NCI-H1092 treated with DMSO at 0.1 percent for 48 hours (cell line): Measurements from ENCODE around the gene CRYGC.
A peak's percentile ranks its signal among the peaks of the same experiment; 100 is the strongest.
"Not testable (repeated sequence)": the region's sequence is repeated elsewhere in the genome, so short reads cannot be mapped to it uniquely, and the experiment has no call there.

Experiments
- DNase-seq: peaks from one replicate; lab custom pipeline; 2025; lab: John Stamatoyannopoulos, UW

CRYGC gene, protein sequence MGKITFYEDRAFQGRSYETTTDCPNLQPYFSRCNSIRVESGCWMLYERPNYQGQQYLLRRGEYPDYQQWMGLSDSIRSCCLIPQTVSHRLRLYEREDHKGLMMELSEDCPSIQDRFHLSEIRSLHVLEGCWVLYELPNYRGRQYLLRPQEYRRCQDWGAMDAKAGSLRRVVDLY

DNA sequence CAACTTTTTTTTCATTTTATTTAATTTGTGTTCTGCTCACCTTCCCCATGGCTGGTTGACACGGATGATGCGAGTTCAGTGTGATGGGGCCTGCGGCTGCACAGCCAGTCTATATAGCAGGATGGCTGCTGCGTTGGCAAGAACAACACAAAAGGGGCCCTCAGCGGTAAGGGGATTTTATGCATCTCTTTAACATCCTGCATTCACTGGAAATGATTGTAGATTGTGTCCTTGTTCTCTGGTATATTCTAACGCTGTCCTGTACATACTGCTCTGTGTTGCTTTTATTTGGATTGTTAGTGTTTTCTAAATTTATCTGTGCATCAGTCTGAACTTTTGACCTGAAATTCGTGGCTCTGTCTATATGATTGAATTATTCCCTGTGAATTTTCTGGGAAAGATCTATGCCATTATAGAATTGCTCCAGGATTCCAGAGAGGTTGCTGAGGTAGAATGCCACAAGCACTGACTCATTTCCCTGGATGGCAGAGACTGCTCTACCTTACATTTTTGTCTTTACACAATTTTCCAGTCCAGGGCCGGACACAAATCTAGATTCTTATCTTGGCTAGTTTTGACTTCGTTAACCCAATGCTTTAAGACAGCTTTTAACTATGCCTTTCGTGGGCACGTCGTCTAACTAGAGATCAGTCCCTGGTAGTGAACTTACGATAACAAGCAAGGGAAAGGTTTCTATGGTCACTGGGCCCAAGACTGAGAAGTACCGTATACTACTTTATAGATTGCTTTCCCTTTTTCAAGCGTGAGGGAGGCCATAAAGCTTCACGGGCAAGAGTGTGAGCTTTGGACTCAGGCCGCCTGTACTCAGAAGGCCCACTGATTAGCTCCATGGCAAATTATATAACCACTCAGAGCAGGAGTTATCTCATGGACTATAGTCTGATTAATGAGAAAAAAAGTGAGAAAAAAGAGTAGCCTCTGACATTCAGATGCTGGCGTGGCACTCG, at the start of gene CRYGC:
Gene CRYGC (minus strand): TSS at position 85 of the 968 bp plus-strand sequence. CDS start 36 bp downstream, at position 49.
- no peak for DNase-seq

DNA sequence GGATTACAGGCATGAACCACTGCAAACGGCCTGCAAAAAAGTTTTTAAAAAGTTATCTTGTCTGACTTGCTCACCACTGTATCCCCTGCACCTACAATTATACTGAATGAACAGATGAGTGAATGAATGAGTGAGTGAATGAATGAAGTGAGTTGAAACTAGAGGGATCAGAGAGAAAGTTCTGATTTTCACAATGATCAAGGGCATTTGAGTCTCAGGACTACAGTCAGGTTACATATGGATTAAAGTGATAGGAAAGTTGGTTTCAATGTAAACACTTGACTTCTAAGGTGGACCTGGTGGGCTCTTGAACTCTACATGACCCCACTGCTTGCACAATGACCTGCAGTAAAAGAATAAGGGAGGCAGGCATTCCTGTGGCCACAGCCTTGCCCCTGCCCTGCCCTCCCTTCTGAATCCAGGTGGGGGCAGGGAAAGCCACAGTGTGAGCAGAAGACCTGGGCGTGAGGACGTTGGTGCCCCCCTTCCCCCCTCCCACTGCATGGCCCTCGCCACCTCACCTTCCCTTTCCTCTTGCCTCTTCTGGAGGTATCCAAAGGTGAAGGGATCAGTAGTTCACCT, 49.5 kb upstream of the CRYGC start:
- no peak for DNase-seq

DNA sequence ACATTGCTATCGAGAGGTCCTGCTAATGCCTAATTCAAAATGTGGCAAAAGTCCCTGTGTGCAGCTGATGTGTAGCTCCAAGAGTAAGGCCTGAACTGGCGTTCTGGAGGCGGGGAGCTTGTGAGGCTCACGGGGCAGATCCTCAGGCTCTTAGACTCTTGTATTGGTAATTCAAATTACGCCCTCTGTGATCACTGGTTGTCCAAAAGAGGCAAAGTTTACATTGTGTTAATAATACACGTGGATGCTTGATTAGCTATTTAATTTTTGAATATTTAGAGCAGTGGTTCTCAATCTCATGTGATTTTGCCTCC, 46.2 kb upstream of the CRYGC start:
- DNase-seq, result no peak

DNA sequence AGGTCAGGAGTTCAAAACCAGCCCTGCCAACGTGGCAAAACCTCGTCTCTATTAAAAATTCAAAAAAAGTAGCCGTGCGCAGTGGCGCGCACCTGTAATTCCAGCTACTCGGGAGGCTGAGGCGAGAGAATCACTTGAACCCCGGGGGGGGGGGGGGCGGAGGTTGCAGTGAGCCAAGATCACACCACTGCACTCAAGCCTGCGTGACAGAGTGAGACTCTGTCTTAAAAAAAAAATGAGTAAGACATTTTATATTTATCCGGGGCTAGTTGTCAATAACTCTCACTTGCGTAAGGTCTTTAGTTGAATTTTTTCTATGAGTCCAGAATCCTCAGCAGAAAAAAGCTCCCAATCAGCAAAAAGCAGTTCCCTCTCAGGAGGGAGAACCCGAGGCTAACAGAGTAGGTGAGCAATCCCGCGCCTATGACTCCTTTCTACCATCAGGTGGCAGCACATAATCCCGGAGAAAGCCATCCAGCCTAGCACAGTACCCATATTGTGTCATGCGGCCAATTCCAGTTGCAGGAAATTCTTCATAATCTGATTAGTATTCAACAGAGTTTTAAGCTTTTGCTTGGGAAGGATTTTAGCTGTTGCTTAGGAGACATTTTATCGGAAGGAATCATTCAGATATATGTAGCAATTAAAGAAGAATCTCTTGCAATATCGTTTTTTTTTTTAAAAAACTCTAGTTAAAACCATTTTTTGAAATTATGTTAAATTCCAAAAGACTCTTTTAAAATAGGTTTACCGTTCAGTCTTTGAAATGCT, 45.6 kb upstream of the CRYGC start:
- DNase-seq, result peak; percentile 67

DNA sequence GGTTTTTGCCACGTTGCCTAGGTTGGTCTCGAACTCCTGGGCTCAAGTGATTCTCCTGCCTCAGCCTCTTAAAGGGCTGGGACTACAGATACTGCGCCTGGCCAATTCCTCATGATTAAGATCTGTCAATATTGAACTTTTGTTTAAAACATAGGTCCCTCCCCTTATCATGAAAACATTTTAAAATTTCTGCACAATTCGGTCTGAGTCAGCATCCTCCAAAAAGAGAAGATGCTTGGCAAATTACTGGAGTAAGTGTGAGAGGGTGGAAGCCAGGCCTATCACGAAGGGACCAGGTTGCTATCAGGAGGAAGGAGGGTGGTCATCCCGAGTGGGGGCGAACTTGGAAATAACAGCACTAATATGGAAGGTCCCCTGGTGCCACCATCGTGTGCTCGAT, 44.5 kb upstream of the CRYGC start:
- no peak for DNase-seq

DNA sequence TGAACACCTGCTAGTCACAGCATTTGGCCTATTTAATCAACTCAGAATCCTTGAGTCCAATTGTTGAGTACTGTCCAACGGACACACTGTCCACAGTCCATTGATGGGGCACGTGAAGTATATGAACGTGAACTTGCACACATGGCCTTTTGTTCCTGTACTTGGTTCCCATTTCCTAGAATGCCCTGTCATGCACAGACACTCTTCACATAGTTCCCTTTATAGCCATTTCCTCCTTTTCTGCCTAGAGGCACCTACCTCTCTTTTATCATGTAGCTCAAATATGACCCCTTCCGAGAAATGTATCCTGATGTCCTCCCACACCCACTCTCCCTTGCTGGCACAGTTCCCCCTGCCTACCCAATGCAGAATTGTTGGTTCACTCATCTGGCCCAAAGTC, 42.5 kb upstream of the CRYGC start:
- DNase-seq, result no peak

DNA sequence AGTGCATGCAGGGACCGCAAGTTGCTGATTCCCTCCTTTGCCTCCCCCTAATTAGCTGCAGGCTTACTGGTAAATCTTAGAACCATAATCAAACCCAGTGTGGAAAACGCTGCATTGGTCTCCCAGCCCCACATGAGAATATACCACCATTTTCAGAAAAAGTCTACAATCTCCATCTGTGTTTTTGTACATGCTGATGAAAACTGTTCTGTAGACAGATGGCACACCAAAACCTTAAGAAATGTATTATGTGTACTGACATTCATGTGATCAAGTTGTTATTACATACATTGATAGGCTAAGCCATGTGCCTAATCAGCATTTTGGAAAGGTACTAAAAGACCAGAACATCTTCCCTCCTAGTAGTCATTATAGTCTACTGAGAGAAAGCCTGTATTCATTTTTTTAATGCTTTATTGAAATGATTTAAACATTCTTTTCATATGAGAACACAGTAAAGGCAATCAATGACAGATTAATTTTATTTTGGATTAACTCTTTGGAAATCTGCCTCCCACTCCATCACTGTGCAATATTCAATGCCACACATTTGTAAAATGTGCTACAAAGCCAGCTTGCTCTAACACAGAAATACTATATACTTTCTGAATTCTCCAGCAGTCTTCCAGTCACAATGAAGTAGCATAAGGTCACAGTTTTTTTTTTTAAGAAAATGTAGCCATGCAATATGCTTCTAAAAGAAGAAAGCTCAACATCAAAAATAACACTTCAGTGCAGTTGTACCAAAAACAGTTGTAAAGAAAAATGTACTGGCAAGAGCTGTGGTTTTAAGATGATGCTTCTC, 35.5 kb upstream of the CRYGC start:
- DNase-seq, result no peak

DNA sequence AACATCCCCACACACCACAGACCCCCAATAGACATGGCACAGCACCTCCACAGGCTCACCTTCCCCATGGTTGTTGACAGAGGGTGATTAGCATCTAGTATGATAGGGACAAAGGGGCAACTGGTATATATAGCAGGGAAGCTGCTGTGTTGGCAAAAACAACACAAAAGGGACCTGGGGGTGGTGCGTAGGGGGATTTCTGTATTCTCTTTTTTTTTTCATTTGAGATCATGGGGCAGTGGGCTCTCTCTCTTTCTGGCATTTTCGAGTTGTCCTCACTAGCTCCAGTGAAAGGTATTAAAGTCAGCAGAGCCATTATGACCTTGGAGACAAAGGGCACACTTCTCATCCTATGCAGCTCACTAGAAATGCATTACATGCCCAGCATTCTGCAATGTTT, 33.9 kb upstream of the CRYGC start, which contains the start of gene CRYGA:
Gene CRYGA (minus strand): TSS at position 101 of the 400 bp plus-strand sequence. CDS start 33 bp downstream, at position 68.
- DNase-seq, result no peak

DNA sequence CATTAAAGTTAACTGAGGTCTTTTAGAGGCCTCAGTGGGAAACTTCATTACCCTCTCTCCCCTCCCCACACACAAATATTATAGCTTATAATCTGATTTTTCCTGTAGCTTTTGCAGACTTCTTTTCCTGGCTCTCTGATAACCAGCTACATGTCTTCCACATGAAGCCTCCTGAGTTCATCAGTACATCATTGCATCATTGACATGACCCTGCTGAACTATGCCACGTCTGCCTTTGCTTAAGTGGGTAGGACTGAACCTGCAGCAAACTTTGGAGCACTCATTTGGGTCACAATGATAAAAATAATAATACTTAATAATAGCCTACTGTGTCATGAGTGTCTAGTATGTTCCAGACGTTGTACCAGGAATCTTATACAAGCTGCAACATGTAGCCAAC, 26.8 kb upstream of the CRYGC start:
- DNase-seq, result no peak

DNA sequence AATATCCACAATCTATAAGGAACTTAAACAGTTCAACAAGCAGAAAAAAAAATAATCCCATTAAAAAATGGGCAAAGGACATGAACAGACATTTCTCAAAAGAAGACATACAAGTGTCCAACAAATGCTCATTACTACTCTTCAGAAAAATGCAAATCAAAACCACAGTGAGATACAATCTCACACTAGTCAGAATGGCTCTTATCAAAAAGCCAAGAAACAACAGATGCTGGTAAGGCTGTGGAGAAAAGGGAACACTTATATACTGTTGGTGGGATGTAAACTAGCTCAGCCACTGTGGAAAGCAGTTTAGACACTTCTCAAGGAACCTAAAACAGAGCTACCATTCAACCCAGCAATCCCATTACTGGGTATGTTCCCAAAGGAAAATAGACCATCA, 23.5 kb upstream of the CRYGC start:
- no peak for DNase-seq

DNA sequence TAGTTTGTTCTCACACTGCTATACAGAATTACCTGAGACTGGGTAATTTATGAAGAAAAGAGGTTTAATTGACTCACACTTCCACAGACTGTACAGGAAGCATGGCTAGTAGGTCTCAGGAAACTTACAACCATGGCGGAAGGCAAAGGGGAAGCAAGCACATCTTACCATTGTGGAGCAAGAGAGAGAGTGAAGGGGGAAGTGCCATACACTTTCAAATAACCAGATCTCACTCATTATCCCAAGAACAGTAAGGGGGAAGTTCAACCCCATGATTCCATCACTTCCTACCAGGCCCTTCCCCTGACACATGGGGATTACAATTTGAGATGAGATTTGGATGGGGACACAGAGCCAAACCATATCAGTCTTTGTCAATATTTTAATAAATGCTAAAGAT, 21.3 kb upstream of the CRYGC start:
- DNase-seq, result no peak

DNA sequence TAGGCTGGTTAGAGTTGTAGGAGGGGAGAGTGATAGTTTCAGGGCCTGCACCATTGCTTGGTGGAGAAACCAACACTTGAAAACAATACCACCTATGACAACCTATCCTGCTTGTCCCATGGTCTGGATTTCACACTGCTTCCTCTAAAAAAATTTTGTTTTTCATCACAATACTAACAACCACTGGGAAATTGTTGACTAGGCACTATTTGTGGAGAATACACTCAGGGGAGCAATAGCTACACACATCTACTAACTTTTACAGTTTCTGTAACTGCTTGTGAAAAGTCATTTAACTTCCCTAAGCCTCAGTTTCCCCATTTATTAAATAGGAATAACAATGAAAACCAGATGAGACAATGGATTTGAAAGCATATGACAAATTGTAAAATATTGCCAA, 20.5 kb upstream of the CRYGC start:
- DNase-seq, result no peak

DNA sequence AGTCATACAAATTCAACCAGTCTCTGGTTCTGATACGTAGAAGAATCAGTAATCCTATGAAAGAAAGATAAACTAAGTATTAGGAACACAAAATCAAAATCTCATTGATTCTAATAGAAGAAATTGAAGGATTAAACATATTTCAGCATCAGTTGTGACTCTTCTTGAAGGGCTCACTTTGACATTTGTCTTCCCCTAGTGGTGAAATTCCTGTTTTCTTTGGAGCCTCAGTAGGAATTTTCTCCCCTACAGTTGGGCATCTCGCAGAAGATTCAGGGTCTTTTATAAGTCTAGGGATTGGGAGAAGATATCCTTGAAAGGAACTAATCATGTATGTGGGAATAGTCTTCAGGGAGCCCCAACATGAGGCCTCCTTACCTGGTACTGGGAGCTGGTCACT, 19.2 kb upstream of the CRYGC start:
- no peak for DNase-seq

DNA sequence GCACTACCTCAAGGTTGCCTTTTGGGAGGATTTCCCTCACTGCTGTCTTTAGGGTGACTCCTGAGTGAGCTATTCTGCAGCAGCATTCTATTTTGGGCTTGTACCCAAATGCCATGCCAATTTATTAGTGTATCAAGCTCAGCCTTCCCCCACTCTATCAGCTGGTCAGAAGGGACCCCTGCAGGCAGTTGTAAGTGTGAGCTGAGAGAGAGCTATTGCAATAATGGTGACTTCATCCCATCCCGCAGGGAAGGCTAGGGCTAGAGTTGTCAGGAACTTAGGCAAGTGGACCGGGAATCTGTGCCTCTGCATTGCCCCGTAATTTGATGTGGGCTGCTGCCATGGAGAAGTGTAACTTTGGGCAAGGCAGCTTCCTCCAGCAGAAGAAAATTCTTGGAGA, 18.1 kb upstream of the CRYGC start:
- DNase-seq, result no peak

DNA sequence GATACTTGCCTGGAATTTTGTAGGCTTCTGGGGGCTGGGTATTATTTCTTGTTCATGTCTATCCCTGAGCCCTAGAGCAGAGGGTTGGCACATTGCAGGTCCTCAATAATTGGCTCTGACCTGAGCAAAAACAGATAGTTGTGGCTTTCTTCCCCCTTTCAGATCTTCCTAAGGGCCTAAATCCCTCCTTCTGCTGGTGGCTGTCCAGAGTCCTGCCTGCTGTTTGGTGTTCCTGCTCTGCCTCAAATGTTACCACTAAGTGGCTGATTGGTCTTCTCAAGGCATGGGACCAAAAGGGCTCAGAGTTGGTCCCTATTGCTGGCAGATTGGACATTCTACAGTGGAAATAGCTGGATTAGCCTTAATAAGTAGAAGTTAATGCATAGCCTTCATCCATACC, 17.4 kb upstream of the CRYGC start:
- no peak for DNase-seq

DNA sequence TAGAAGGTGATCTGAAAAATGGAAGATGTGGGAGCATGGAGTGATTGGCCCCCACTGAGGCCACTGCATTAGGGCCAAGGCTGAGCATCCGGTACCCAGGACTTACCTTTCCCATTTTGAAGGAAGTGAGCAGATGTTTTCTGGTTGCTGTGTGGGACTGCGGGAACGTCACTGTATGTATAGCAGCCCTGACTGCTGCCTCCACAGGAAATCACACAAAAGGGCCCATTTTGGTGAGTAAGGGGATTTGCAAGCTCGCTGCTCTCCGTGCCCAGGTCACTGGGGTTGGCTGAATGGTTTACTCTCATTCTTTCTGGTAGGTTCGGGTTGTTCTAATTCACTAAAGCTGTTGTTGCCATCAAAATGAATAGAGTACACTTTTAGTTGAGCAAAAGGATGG, 16.4 kb upstream of the CRYGC start, which contains the start of gene CRYGB:
Gene CRYGB (minus strand): TSS at position 153 of the 400 bp plus-strand sequence. CDS start 38 bp downstream, at position 115.
- no peak for DNase-seq

DNA sequence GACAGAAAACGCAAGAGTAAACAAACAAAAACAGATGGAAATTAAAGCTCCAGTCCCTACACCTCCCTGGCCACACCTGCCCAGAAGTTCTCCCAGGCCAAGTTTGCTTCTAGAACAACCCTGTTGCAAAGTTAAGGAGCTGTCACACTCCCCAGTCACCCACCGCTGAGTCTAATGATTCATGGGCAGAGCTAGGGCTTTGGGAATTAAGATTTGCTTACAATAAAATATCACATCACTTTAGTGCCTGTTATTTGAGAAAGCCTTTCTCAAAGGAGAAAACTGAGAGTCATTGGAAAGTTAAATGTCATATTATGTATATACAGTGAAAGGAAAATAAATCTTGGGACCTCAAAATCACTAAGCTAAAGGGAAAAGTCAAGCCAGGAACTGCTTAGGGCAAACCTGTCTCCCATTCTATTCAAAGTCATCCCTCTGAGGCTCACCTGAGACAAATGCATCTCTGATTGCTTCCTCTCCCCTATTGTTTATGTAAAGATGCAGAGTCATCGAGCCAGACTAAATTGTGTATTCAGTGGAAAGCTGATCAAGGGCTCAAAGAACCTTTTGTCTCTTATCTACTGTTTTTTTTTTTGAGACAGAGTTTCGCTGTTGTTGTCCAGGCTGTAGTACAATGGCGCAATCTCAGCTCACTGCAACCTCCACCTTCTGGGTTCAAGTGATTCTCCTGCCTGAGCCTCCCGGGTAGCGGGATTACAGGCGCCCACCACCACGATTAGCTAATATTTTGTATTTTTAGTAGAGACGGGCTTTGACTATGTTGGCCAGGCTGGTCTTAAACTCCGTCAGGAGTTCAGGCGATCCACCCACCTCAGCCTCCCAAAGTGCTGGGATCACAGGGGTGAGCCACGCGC, 13.5 kb upstream of the CRYGC start:
- no peak for DNase-seq

DNA sequence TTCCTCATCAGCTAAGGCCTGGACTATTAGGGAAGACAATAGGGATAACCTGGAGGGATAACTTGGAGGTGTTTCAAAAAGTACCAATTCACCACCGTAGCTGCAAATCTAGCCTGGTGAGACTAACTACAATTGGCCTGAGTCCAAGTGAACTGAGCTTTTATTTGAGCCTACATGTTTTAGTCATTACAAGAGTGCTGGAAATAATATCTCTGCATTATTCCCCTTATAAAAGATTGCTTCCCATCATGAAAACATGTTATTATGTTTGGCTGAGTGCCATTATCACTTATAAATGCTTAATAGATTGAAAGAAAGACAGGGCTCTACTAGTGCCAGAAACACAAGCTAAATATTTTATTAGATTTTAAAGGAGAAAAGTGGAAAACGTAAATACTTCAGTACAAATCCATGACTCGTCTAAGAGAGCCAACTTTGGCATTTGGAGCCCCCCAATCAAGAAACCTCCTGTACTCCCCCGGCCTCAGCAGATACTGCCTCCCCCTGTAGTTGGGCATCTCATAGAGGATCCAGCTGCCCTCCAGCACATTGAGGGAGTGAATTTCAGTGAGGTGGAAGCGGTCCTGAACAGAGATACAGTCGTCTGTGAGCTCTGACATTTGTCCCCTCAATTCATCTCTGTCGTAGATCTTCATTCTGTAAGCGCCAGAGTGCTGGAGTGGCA, 12.8 kb upstream of the CRYGC start:
- peak; percentile 66 for DNase-seq

DNA sequence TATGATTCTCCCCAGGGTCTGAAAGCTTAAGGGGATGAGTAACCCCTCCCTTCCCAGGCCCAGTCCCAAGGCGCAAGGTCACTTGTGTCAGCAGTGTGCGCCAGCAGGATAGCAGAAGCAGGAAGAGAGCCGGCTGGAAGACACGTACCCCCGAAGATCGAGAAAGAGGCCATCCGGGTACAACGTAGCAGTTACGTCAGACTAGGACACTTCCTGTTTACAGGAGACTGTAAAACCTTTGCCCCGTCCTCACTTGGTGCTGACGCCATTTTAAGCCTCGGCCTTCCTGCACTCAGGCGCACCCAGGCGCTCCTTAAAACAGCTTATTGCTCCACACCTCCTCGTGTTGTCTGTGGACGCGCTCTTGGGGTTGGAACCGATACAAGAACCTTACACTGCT, 9.8 kb upstream of the CRYGC start:
- DNase-seq, result no peak

DNA sequence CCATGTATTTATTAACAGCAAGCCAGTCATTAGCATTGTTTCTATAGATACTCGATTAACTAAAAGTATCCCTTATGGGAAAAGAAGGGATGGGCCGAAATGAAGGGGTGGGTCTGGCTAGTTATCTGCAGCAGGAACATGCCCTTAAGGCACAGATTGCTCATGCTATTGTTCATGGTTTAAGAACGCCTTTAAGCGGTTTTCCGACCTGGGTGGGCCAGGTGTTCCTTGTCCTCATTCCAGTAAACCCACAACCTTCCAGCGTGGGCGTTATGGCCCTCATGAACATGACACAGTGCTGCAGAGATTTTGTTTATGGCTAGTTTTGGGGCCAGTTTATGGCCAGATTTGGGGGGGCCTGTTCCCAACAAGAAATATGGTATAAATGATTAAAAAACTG, 8.7 kb upstream of the CRYGC start:
- not testable (repeated sequence) for DNase-seq
